Activated naive CD8-positive, alpha-beta T cell treated with anti-CD3 and anti-CD28 coated beads, Interleukin-2, amount 10 ng/mL, durations not matched to agents 7 days and 5 days (primary cell): ENCODE results near the gene CENPQ. TPM values are rescaled to one million over a fixed set of nuclear protein-coding genes. Genes with fewer than 3 reads are reported as not detected.

Experiments used
- ATAC-seq: fragments of 150-1000 bp; cut with Tn5 transposase; one replicate; pipeline ENCODE4 v1.10.0; 2021; ENCODE audit warnings: low read depth, moderate library complexity
- POLR2A ChIA-PET: fragments of 350-600 bp; sonication (Branson Sonifier 250); formaldehyde crosslinking; loops from one replicate; lab custom pipeline; 2021; ENCODE audit warnings: antibody characterized with exemption; lab: Charles Lee
- DNase-seq: peaks from one replicate; pipeline ENCODE4 v3.0.0; 2021
- H3K27ac Mint-ChIP-seq: one replicate; pipeline ENCODE4 v1.8.0; 2022; ENCODE audit warnings: mild to moderate bottlenecking, mixed read lengths
- H3K27me3 Mint-ChIP-seq: one replicate; pipeline ENCODE4 v1.8.0; 2022; ENCODE audit warnings: mild to moderate bottlenecking, moderate library complexity, mixed read lengths
- H3K36me3 Mint-ChIP-seq: one replicate; pipeline ENCODE4 v1.8.0; 2021; ENCODE audit warnings: mild to moderate bottlenecking, mixed read lengths
- H3K4me1 Mint-ChIP-seq: one replicate; pipeline ENCODE4 v1.8.0; 2021; ENCODE audit warnings: mixed read lengths
- H3K4me3 Mint-ChIP-seq: one replicate; pipeline ENCODE4 v1.8.0; 2022; ENCODE audit warnings: mild to moderate bottlenecking, moderate library complexity, mixed read lengths
- H3K9me3 Mint-ChIP-seq: one replicate; pipeline ENCODE4 v1.8.0; 2021; ENCODE audit warnings: mixed read lengths
- total RNA-seq, 2 experiments: library from RNA; stranded (reverse); gene quantifications; one replicate each; pipeline ENCODE4 v1.2.3, GENCODE V29; 2021

Gene CENPQ
- total RNA-seq, 2 experiments from 2014 or later = 14.4 to 14.5 TPM

- POLR2A ChIA-PET = interaction anchor here (1.2 kb wide), 1 partner anchor 14 kb away, joined by 3 read pairs; no protein-coding TSS in a partner anchor
- no peak for DNase-seq
Observed at GRCh38 chr6:49531774-49532569, 68.8 kb downstream of the CENPQ start.

GRCh38 chr6:49535795-49536194, 72.6 kb downstream of the CENPQ start:
- Mint-ChIP-seq H3K4me1 (peaks cover 3% of the 10 kb centered on the region), H3K36me3 (no peaks in the 10 kb centered on the region), H3K4me3 (no peak overlapping the region), H3K27me3 (peaks cover 19% of the 10 kb centered on the region), H3K27ac (no peak overlapping the region), H3K9me3 (no peaks in the 10 kb centered on the region)
- DNase-seq = no peak
- POLR2A ChIA-PET = no interaction called here
- no peak for ATAC-seq

More at GRCh38 chr6:49531774-49532569, 68.8 kb downstream of the CENPQ start:
- Mint-ChIP-seq H3K36me3 (no peaks in the 10 kb centered on the region), H3K9me3 (no peaks in the 10 kb centered on the region), H3K27ac (no peak overlapping the region), H3K4me1 (peaks cover 3% of the 10 kb centered on the region), H3K27me3 (peaks cover 23% of the 10 kb centered on the region), H3K4me3 (peak overlapping the region; percentile 15)
- peak; percentile 58 for ATAC-seq

GRCh38 chr6:49539102-49539501, 75.9 kb downstream of the CENPQ start:
- no peak for ATAC-seq
- POLR2A ChIA-PET = no interaction called here
- Mint-ChIP-seq H3K27ac (no peak overlapping the region), H3K4me1 (no peaks in the 10 kb centered on the region), H3K36me3 (no peaks in the 10 kb centered on the region), H3K9me3 (no peaks in the 10 kb centered on the region), H3K4me3 (no peak overlapping the region), H3K27me3 (peaks cover 9% of the 10 kb centered on the region)
- no peak for DNase-seq

GRCh38 chr6:49540614-49541013, 77.4 kb downstream of the CENPQ start:
- Mint-ChIP-seq H3K9me3 (no peaks in the 10 kb centered on the region), H3K4me1 (no peaks in the 10 kb centered on the region), H3K27me3 (peaks cover 8% of the 10 kb centered on the region), H3K36me3 (no peaks in the 10 kb centered on the region), H3K27ac (no peak overlapping the region), H3K4me3 (no peak overlapping the region)
- POLR2A ChIA-PET = no interaction called here
- ATAC-seq (no peak), DNase-seq (no peak)

- POLR2A ChIA-PET = no interaction called here
- no peaks in the 10 kb centered on the region for H3K9me3 Mint-ChIP-seq
- H3K36me3 Mint-ChIP-seq = no peaks in the 10 kb centered on the region
- H3K4me1 Mint-ChIP-seq = no peaks in the 10 kb centered on the region
- ATAC-seq = no peak
- DNase-seq = no peak
- peaks cover 10% of the 10 kb centered on the region for H3K27me3 Mint-ChIP-seq
- no peak overlapping the region for H3K4me3 Mint-ChIP-seq
- no peak overlapping the region for H3K27ac Mint-ChIP-seq
Observed at GRCh38 chr6:49541210-49541724, 78.1 kb downstream of the CENPQ start.

- Mint-ChIP-seq H3K4me1 (no peaks in the 10 kb centered on the region), H3K36me3 (no peaks in the 10 kb centered on the region), H3K4me3 (no peak overlapping the region), H3K27ac (no peak overlapping the region), H3K9me3 (no peaks in the 10 kb centered on the region), H3K27me3 (peaks cover 12% of the 10 kb centered on the region)
- POLR2A ChIA-PET = no interaction called here
- DNase-seq (no peak), ATAC-seq (no peak)
Observed at GRCh38 chr6:49541936-49542335, 78.8 kb downstream of the CENPQ start.

Other genes starting within 250 kb of the CENPQ start
- gene MMUT, start 117 bp upstream of the CENPQ start, total RNA-seq = 10 to 100 TPM; 13.2 to 14.6 TPM
- gene GLYATL3, start 36.6 kb downstream of the CENPQ start, total RNA-seq = not detected
- gene C6orf141, start 87.3 kb downstream of the CENPQ start, total RNA-seq = under 1 TPM; 0.68 to 0.80 TPM
- gene RHAG, start 173.5 kb downstream of the CENPQ start, total RNA-seq = not detected